Measurements from ENCODE around the gene RIC8A. TPM values are rescaled to one million over a fixed set of nuclear protein-coding genes. Genes with fewer than 3 reads are reported as not detected.

The RIC8A gene
- total RNA-seq, 2 donors from 2014 or later, result 69.3 to 112 TPM

DNA sequence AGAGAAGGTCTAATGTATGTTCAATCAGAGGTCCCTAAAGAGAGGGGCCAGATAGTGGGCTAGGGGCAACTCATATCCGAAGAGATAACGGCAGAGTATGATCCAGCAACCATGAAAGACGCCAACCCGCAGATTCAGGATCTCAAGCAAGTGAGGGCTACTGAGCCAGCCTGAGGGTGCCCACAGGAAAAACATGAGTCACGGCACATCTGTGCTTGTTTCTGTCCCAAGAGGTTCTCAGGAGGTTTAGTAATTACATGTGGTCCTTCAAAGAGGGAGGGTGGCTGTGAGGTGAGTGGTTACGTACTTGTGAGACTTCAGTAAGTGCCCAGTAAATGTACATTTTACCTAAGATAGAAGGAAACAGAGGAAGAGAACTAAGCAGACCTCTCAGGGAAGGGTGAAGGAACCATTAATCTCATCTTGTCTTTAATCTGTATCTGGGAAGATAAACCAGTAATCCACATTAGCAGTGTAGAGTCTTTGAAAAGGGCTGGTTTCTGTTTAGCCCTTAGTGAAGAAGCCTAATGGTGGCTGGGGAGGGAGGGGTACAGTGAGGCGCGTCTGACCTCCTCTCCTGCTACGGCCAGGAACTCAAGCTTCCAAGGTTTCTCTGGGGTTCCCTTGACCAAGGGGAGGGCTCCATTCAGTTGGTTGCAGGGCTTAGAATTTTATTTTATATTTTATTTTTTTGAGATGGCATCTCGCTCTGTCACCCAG, 18.4 kb downstream of the RIC8A start:
- DNase-seq, result no peak
- H3K27me3 ChIP-seq, result no peaks in the 10 kb centered on the region
- intact Hi-C loops (cut with DNase I), result no loop called here
- H3K4me3 ChIP-seq, result no peak overlapping the region
- no peak overlapping the region for H3K27ac ChIP-seq
- no peaks in the 10 kb centered on the region for H3K36me3 ChIP-seq
- TF ChIP-seq, protein P1, sequence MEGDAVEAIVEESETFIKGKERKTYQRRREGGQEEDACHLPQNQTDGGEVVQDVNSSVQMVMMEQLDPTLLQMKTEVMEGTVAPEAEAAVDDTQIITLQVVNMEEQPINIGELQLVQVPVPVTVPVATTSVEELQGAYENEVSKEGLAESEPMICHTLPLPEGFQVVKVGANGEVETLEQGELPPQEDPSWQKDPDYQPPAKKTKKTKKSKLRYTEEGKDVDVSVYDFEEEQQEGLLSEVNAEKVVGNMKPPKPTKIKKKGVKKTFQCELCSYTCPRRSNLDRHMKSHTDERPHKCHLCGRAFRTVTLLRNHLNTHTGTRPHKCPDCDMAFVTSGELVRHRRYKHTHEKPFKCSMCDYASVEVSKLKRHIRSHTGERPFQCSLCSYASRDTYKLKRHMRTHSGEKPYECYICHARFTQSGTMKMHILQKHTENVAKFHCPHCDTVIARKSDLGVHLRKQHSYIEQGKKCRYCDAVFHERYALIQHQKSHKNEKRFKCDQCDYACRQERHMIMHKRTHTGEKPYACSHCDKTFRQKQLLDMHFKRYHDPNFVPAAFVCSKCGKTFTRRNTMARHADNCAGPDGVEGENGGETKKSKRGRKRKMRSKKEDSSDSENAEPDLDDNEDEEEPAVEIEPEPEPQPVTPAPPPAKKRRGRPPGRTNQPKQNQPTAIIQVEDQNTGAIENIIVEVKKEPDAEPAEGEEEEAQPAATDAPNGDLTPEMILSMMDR (IDR thresholded peaks at IDR 0.05), result no peak
- H3K9ac ChIP-seq (ENCODE audit: low read depth in 2 of 2, low read length in 2 of 2), result no peak overlapping the region
- no peaks in the 10 kb centered on the region for H3K9me3 ChIP-seq
- no peaks in the 10 kb centered on the region for H3K4me1 ChIP-seq

DNA sequence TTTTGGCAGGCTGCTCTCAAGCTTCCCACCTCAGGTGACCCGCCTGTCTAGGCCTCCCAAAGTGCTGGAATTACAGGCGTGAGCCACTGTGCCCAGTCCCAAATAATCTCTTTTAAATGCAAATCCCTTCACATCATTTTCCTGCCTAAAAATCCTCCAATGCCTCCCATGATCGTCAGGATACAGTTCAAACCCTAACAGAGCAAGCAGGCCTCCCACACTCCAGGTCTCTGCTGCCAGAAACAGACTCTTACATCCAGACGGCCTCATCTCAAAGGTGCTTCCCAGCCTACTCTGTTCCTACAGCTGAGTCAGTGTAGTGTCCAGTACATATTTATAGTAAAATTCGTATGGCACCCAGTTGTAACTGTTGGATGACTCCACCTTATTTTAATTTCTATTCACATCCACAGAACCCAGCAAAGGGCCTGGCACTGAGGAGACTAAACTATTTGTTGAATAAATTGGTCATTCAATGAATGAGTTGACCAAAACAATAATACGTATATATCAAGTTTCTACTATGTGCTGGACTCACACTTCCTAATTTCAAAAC, 20.4 kb downstream of the RIC8A start:
- DNase-seq, result no peak
- H3K27me3 ChIP-seq, result no peaks in the 10 kb centered on the region
- H3K27ac ChIP-seq, result no peak overlapping the region
- H3K4me1 ChIP-seq, result no peaks in the 10 kb centered on the region
- H3K9ac ChIP-seq (ENCODE audit: low read depth in 2 of 2, low read length in 2 of 2), result no peak overlapping the region
- no peaks in the 10 kb centered on the region for H3K9me3 ChIP-seq
- intact Hi-C loops (cut with DNase I), result no loop called here
- TF ChIP-seq, protein P1 (IDR thresholded peaks at IDR 0.05), result no peak
- no peak overlapping the region for H3K4me3 ChIP-seq
- H3K36me3 ChIP-seq, result no peaks in the 10 kb centered on the region

DNA sequence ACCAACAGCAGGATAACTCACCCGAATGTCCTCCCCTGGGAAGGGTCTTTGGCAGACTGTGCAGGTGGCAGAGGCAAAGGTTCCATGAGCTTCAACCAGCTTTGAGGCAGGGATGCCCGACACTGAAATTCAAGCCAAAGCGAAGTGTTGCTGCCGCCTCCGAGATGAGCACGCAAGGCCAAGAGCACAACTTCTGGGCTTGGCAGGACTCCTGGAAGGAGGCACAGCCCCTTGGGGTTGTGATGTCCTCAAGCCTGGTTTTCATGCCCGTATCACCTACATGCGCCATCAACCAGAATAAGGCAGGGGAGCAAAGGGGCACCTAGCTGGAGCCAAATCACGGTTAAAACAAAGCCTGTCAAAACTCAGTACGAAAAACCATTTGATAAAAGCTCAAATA, 22.9 kb downstream of the RIC8A start:
- H3K4me3 ChIP-seq, result no peak overlapping the region
- H3K4me1 ChIP-seq, result no peaks in the 10 kb centered on the region
- no peak overlapping the region for H3K9ac ChIP-seq (ENCODE audit: low read depth in 2 of 2, low read length in 2 of 2)
- TF ChIP-seq, protein P1 (IDR thresholded peaks at IDR 0.05), result no peak
- no peak overlapping the region for H3K27ac ChIP-seq
- no peaks in the 10 kb centered on the region for H3K36me3 ChIP-seq
- no peak for DNase-seq
- intact Hi-C loops (cut with DNase I), result no loop called here
- no peaks in the 10 kb centered on the region for H3K27me3 ChIP-seq
- H3K9me3 ChIP-seq, result no peaks in the 10 kb centered on the region

DNA sequence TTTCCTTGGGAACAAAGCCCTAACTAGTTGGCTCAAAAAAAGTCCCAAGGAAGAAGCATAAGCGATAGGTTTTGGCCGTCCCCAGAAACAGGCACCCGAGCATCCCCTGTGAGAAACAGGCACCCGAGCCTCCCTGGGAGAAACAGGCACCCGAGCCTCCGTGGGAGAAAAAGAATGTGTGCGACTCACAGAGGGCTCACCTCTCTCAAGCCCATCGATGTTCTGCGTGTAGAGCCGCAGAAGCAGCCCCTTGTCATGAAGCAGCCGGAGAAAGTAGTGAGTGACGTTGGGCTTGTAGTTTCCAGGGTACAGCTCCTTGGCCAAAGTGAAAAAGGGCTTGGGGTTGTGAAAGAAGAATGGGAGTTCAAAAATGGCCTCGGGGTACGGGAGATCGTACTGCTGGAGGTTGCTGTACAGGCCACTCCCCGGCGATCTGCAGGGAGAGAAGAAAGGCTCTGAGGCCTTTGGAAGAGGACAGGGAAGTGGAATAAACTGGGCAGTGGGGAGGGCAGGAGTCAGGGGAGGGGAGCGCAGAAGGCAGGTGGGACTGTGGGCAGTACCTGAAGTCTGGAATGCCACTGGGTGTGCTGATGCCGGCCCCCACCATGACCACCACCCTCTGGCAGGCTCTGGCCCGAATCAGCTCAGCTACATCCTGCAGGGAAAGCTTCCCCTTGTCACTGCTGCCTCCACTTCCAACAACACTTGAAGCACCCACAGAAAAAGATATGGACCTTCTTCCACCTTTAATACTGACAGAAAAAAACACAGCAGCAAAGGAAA, 25.5 kb downstream of the RIC8A start:
- H3K9ac ChIP-seq (ENCODE audit: low read depth in 2 of 2, low read length in 2 of 2), result no peak overlapping the region
- TF ChIP-seq, protein P1 (IDR thresholded peaks at IDR 0.05), result no peak
- H3K4me3 ChIP-seq, result no peak overlapping the region
- H3K27ac ChIP-seq, result no peak overlapping the region
- H3K36me3 ChIP-seq, result no peaks in the 10 kb centered on the region
- no peaks in the 10 kb centered on the region for H3K27me3 ChIP-seq
- intact Hi-C loops (cut with DNase I), result no loop called here
- peaks cover 6% of the 10 kb centered on the region for H3K4me1 ChIP-seq
- DNase-seq, result no peak
- H3K9me3 ChIP-seq, result no peaks in the 10 kb centered on the region

DNA sequence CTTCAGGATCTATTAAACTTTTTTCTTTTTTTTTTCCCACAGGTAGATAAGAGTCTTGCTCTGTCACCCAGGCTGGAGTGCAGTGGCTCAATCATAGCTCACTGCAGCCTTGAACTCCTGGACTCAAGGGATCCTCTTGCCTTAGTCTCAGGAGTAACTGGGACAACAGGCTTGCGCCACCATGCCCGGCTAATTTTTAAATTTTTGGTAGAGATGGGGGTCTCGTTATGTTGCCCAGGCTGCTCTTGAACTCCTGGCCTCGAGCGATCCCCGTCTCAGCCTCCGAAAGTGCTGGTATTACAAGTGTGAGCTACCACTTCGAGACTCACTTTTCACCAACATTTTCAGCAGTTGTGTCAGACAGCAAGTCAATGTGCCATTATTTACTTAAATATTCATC, 27.7 kb downstream of the RIC8A start:
- H3K9ac ChIP-seq (ENCODE audit: low read depth in 2 of 2, low read length in 2 of 2), result peak overlapping the region; percentile 83 to 98
- TF ChIP-seq, protein P1 (IDR thresholded peaks at IDR 0.05), result no peak
- no peaks in the 10 kb centered on the region for H3K36me3 ChIP-seq
- H3K9me3 ChIP-seq, result no peaks in the 10 kb centered on the region
- intact Hi-C loops (cut with DNase I), result loop anchor here (5.0 kb wide), 1 partner anchor 127 kb away; no protein-coding TSS in a partner anchor
- no peak overlapping the region for H3K27ac ChIP-seq
- peaks cover 7% of the 10 kb centered on the region for H3K4me1 ChIP-seq
- no peak for DNase-seq
- peak overlapping the region; percentile 96 for H3K4me3 ChIP-seq
- no peaks in the 10 kb centered on the region for H3K27me3 ChIP-seq

All from colonic mucosa (tissue), 4 donors.